Activated CD8-positive, alpha-beta T cell treated with anti-CD3 and anti-CD28 coated beads for 36 hours (primary cell): ENCODE results near the gene CYP4X1. TPM values are rescaled to one million over a fixed set of nuclear protein-coding genes. Genes with fewer than 3 reads are reported as not detected.
"Not testable (repeated sequence)": the region's sequence is repeated elsewhere in the genome, so short reads cannot be mapped to it uniquely, and the experiment has no call there.

Source experiments
- ATAC-seq: fragments of 200-7000 bp; cut with Tn5 transposase; one replicate; pipeline ENCODE4 v1.10.0; 2021; ENCODE audit warnings: mild to moderate bottlenecking, moderate library complexity
- CTCF ChIA-PET: fragments of 350-600 bp; sonication (Branson Sonifier 250); formaldehyde crosslinking; loops from one replicate; lab custom pipeline; 2021; ENCODE audit warnings: antibody characterized with exemption; lab: Charles Lee
- POLR2A ChIA-PET: fragments of 350-600 bp; sonication (Branson Sonifier 250); formaldehyde crosslinking; loops from one replicate; lab custom pipeline; 2021; ENCODE audit warnings: antibody characterized with exemption; lab: Charles Lee
- DNase-seq: peaks from one replicate; pipeline ENCODE4 v3.0.0-alpha.2; 2020
- H3K27ac Mint-ChIP-seq: one replicate; pipeline ENCODE4 v1.8.0; 2021; ENCODE audit warnings: mild to moderate bottlenecking, mixed read lengths
- H3K27me3 Mint-ChIP-seq: one replicate; pipeline ENCODE4 v1.8.0; 2021; ENCODE audit warnings: mixed read lengths
- H3K36me3 Mint-ChIP-seq: one replicate; pipeline ENCODE4 v1.8.0; 2021; ENCODE audit warnings: low read depth, mixed read lengths
- H3K4me1 Mint-ChIP-seq: one replicate; pipeline ENCODE4 v1.8.0; 2021; ENCODE audit warnings: low read depth, mixed read lengths
- H3K4me3 Mint-ChIP-seq: one replicate; pipeline ENCODE4 v1.8.0; 2021; ENCODE audit warnings: mild to moderate bottlenecking, moderate library complexity, mixed read lengths
- H3K9me3 Mint-ChIP-seq: one replicate; pipeline ENCODE4 v1.8.0; 2021; ENCODE audit warnings: mixed read lengths
- intact Hi-C: fragments of 100-400 bp; cut with micrococcal nuclease; formaldehyde crosslinking; loops from one replicate; pipeline ENCODE4 v1.10.0; 2022
- total RNA-seq, 2 experiments: library from RNA; stranded (reverse); gene quantifications; one replicate each; pipeline ENCODE4 v1.2.3, GENCODE V29; 2021
- TF ChIP-seq, protein P1 (sequence below): fragments of 200-600 bp; IDR thresholded peaks from one replicate; pipeline ENCODE4 v1.8.0; 2022; ENCODE audit warnings: antibody characterized with exemption, mild to moderate bottlenecking

CYP4X1 gene
- total RNA-seq, 2 experiments from 2014 or later = not detected

DNA sequence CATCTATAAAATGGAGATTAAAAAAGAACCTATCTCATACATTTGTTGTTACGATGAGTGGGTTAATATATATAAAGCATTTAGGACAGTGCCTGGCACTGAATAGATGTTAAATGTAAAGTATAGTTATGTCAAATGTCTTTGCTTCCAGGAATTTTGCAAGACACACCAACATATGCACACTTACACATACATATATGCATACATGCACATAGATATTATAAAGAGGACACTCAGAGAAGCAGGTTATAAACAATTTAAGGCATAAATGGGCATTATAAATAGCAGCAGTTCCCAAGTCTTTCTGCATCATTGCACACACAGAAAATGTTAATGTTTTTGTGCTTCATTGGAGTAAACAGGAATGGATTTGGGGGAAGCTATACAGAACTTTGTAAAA lies 13.3 kb downstream of the CYP4X1 start:
- Mint-ChIP-seq H3K4me3 (no peak overlapping the region), H3K27ac (no peak overlapping the region), H3K27me3 (peaks cover 6% of the 10 kb centered on the region), H3K9me3 (no peaks in the 10 kb centered on the region), H3K4me1 (no peaks in the 10 kb centered on the region), H3K36me3 (no peaks in the 10 kb centered on the region)
- DNase-seq (no peak), ATAC-seq (no peak)
- TF ChIP-seq, protein P1, sequence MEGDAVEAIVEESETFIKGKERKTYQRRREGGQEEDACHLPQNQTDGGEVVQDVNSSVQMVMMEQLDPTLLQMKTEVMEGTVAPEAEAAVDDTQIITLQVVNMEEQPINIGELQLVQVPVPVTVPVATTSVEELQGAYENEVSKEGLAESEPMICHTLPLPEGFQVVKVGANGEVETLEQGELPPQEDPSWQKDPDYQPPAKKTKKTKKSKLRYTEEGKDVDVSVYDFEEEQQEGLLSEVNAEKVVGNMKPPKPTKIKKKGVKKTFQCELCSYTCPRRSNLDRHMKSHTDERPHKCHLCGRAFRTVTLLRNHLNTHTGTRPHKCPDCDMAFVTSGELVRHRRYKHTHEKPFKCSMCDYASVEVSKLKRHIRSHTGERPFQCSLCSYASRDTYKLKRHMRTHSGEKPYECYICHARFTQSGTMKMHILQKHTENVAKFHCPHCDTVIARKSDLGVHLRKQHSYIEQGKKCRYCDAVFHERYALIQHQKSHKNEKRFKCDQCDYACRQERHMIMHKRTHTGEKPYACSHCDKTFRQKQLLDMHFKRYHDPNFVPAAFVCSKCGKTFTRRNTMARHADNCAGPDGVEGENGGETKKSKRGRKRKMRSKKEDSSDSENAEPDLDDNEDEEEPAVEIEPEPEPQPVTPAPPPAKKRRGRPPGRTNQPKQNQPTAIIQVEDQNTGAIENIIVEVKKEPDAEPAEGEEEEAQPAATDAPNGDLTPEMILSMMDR = no peak
- POLR2A ChIA-PET = no interaction called here
- CTCF ChIA-PET = interaction anchor here (1.4 kb wide), 1 partner anchor 13 kb away, joined by 3 read pairs; the partner anchor contains the start of gene CYP4X1
- intact Hi-C loops = no loop called here

DNA sequence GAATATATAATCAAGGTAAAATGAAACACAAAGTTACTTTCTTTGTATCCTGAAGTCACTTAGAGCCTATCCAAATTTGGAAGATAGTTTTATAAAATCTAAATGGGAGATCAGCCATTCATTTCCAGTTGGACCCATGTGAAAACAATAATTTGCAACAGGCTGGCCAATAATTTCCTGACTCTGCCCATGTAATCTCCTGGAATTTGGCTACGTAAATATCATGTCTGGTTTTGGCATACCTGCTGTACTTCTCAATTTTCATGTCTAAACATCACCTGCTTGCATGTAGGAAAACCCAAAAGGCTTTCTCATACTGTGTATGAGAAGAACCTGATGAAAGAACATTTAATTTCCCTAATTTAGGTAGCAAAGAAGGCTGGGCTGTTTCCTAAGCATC lies 35.9 kb downstream of the CYP4X1 start:
- ChIA-PET POLR2A (no interaction called here), CTCF (no interaction called here)
- peaks cover 34% of the 10 kb centered on the region for H3K27me3 Mint-ChIP-seq
- TF ChIP-seq, protein P1 = no peak
- H3K4me3 Mint-ChIP-seq = no peak overlapping the region
- intact Hi-C loops = no loop called here
- H3K4me1 Mint-ChIP-seq = no peaks in the 10 kb centered on the region
- H3K36me3 Mint-ChIP-seq = peaks cover 1% of the 10 kb centered on the region
- no peak overlapping the region for H3K27ac Mint-ChIP-seq
- peaks cover 5% of the 10 kb centered on the region for H3K9me3 Mint-ChIP-seq
- DNase-seq = no peak
- ATAC-seq = no peak

DNA sequence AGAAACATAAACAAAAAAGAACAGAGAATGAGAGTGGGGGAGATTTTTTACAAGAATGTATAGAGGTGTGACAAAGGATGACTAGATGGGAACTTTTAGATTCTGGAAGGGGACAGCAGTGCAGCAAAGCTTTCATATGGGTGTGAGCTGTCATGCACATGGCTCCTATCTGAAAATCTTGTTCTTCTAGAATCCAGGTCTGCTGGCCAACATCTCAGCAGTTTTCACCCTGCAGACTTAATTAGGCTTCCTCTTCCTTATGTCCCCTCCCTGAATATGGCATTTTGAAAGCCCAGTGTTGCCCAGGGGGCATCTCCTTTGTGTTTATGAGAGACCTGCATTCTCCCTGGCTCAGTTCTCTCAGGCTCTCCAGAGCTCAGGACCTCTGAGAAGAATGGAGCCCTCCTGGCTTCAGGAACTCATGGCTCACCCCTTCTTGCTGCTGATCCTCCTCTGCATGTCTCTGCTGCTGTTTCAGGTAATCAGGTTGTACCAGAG lies 43.7 kb downstream of the CYP4X1 start, which contains the start of gene CYP4Z1:
Gene CYP4Z1 (plus strand): TSS at position 135 of the 498 bp plus-strand sequence. CDS start 260 bp downstream, at position 395.
- Mint-ChIP-seq H3K9me3 (no peaks in the 10 kb centered on the region), H3K27me3 (peaks cover 22% of the 10 kb centered on the region), H3K4me1 (no peaks in the 10 kb centered on the region), H3K4me3 (no peak within 1 kb of the TSS), H3K27ac (no peak within 1 kb of the TSS), H3K36me3 (no peaks in the 10 kb centered on the region)
- TF ChIP-seq, protein P1 = no peak
- DNase-seq = no peak
- intact Hi-C loops = no loop called here
- CTCF ChIA-PET = no interaction called here
- POLR2A ChIA-PET = no interaction called here
- no peak for ATAC-seq

DNA sequence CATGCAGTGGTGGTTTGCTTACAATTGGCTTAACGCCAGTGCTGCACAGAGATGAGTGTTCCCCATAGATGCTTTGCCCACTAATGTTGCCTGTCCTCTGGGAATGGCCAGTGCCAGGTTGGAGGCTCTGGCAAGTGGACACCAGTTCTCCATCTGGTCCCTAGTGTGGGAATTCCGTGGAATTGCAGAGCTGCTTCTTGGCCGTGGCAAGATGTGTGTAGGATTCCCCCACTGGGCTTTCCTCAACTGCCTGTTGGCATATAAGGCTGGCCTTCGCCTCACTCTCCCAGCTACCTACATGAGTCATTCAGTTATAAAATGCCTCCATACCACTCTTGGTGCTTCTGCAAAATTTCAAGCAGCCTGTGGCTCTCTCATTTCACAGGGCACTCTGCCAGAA lies 45.6 kb downstream of the CYP4X1 start:
- CTCF ChIA-PET, H3K4me3 Mint-ChIP-seq, H3K27ac Mint-ChIP-seq, H3K36me3 Mint-ChIP-seq, POLR2A ChIA-PET, ATAC-seq, intact Hi-C loops, DNase-seq, H3K9me3 Mint-ChIP-seq, H3K4me1 Mint-ChIP-seq: not testable (repeated sequence)
- peaks cover 13% of the 10 kb centered on the region for H3K27me3 Mint-ChIP-seq

DNA sequence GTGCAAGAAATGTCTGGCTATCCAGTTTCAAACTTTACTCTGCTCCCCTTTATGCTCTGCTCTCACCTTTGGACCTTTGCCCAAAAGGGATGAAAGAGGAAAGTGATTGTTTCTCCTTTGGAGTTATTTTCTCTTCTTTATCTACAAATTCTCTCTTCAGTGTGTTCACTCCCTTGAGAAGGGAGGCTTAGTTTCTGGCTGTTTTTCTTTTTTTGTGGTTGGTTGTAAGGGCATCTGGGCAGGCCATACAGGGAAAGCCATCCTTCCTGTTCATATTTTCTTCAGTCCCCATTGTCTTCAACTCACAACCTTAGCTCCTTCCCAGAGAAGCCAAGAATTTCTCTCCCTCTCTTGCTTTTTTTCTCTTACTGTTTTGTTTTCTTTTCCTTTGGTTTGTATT lies 46.0 kb downstream of the CYP4X1 start:
- H3K9me3 Mint-ChIP-seq, H3K4me3 Mint-ChIP-seq, DNase-seq, intact Hi-C loops, ATAC-seq, H3K27ac Mint-ChIP-seq, H3K36me3 Mint-ChIP-seq, CTCF ChIA-PET, H3K4me1 Mint-ChIP-seq, POLR2A ChIA-PET: not testable (repeated sequence)
- peaks cover 11% of the 10 kb centered on the region for H3K27me3 Mint-ChIP-seq

DNA sequence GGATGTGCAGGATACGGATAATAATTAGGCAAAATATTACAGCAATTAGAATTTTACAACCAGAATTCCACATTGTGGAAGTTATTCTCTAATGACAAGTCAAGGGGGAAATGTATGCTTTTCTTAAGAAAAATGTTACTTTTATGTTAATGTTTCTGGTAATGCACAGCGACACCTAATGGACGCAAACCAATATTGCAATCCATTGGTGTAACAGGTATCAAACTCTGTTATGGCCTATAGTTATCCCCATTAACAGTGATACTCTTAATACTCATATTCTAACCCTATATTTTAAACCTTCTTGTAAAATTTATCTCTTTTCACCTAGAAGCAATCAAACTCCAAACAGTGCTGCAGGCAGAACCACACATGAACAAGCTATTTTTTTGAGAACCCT lies 65.9 kb downstream of the CYP4X1 start:
- CTCF ChIA-PET, POLR2A ChIA-PET, intact Hi-C loops, H3K4me3 Mint-ChIP-seq, H3K36me3 Mint-ChIP-seq, ATAC-seq, H3K27me3 Mint-ChIP-seq, H3K4me1 Mint-ChIP-seq, H3K27ac Mint-ChIP-seq, H3K9me3 Mint-ChIP-seq: not testable (repeated sequence)
- TF ChIP-seq, protein P1 = peak; percentile 70
- peak; percentile 61 for DNase-seq
